Measurements from ENCODE around the gene GYS1. TPM values are rescaled to one million over a fixed set of nuclear protein-coding genes. Genes with fewer than 3 reads are reported as not detected.

GYS1 gene
- total RNA-seq, 1 donor from 2014 or later, result 17.7 TPM

GRCh38 chr19:48975947-48976847 is 16.9 kb downstream of the GYS1 start:
- Histone ChIP-seq H3K9me3 (ENCODE audit: low read depth) (no peaks in the 10 kb centered on the region), H3F3A (ENCODE audit: low read depth) (peaks cover 7% of the 10 kb centered on the region), H3K36me3 (no peaks in the 10 kb centered on the region), H3K79me2 (ENCODE audit: low read depth) (no peaks in the 10 kb centered on the region), H3K4me1 (no peaks in the 10 kb centered on the region), H3K27ac (no peak overlapping the region), H4K20me1 (ENCODE audit: low read depth) (no peaks in the 10 kb centered on the region), H2AFZ (replicated peaks) (no peak overlapping the region), H3K4me2 (no peak overlapping the region), H3K27me3 (no peaks in the 10 kb centered on the region), H3K4me3 (no peak overlapping the region), H3K9ac (no peak overlapping the region)
- no peak overlapping the region for H3K4me3 Mint-ChIP-seq
- peak; percentile 71 for DNase-seq (ENCODE audit: low spot score)
- no peaks in the 10 kb centered on the region for H3K9me3 Mint-ChIP-seq
- peaks cover 5% of the 10 kb centered on the region for H3K27me3 Mint-ChIP-seq (ENCODE audit: insufficient read depth, low read depth)
- TF ChIP-seq EZH2 (IDR thresholded peaks at IDR 0.05) (no peak), CTCF (IDR thresholded peaks at IDR 0.05) (no peak), EZH2phosphoT487 (IDR thresholded peaks at IDR 0.05) (no peak)
- no peak overlapping the region for H3K27ac Mint-ChIP-seq
- peaks cover 10% of the 10 kb centered on the region for H3K36me3 Mint-ChIP-seq
- peaks cover under 1% of the 10 kb centered on the region for H3K4me1 Mint-ChIP-seq

- no peak overlapping the region for H3K4me2 ChIP-seq
- H3K79me2 ChIP-seq (ENCODE audit: low read depth), result peaks cover 9% of the 10 kb centered on the region
- Mint-ChIP-seq H3K27me3 (ENCODE audit: insufficient read depth, low read depth) (peaks cover 17% of the 10 kb centered on the region), H3K4me3 (no peak overlapping the region), H3K9me3 (no peaks in the 10 kb centered on the region), H3K27ac (no peak overlapping the region), H3K36me3 (peaks cover 20% of the 10 kb centered on the region), H3K4me1 (peaks cover 19% of the 10 kb centered on the region)
- no peaks in the 10 kb centered on the region for H3K27me3 ChIP-seq
- no peak overlapping the region for H2AFZ ChIP-seq (replicated peaks)
- peaks cover 8% of the 10 kb centered on the region for H3K4me1 ChIP-seq
- H3K9ac ChIP-seq, result no peak overlapping the region
- peaks cover 7% of the 10 kb centered on the region for H3K36me3 ChIP-seq
- H3F3A ChIP-seq (ENCODE audit: low read depth), result peaks cover 36% of the 10 kb centered on the region
- H4K20me1 ChIP-seq (ENCODE audit: low read depth), result peaks cover 9% of the 10 kb centered on the region
- no peaks in the 10 kb centered on the region for H3K9me3 ChIP-seq (ENCODE audit: low read depth)
- no peak overlapping the region for H3K4me3 ChIP-seq
- DNase-seq (ENCODE audit: low spot score), result peak; percentile 94
- no peak overlapping the region for H3K27ac ChIP-seq
- TF ChIP-seq CTCF (IDR thresholded peaks at IDR 0.05) (peak; percentile 95), EZH2 (IDR thresholded peaks at IDR 0.05) (no peak)
Observed at GRCh38 chr19:48970923-48971395, 22.1 kb downstream of the GYS1 start.

- Histone ChIP-seq H3K36me3 (peaks cover 7% of the 10 kb centered on the region), H3F3A (ENCODE audit: low read depth) (peaks cover 36% of the 10 kb centered on the region), H3K27ac (no peak overlapping the region), H3K4me2 (no peak overlapping the region), H3K9ac (no peak overlapping the region), H3K27me3 (no peaks in the 10 kb centered on the region), H3K4me3 (no peak overlapping the region), H2AFZ (replicated peaks) (no peak overlapping the region), H3K79me2 (ENCODE audit: low read depth) (peaks cover 16% of the 10 kb centered on the region), H3K9me3 (ENCODE audit: low read depth) (no peaks in the 10 kb centered on the region), H4K20me1 (ENCODE audit: low read depth) (peaks cover 10% of the 10 kb centered on the region), H3K4me1 (peaks cover 9% of the 10 kb centered on the region)
- no peak for DNase-seq (ENCODE audit: low spot score)
- Mint-ChIP-seq H3K36me3 (peaks cover 20% of the 10 kb centered on the region), H3K27ac (no peak overlapping the region), H3K4me3 (no peak overlapping the region), H3K4me1 (peaks cover 24% of the 10 kb centered on the region), H3K9me3 (no peaks in the 10 kb centered on the region), H3K27me3 (ENCODE audit: insufficient read depth, low read depth) (peaks cover 21% of the 10 kb centered on the region)
- TF ChIP-seq CTCF (IDR thresholded peaks at IDR 0.05), result no peak
- no peak for TF ChIP-seq EZH2 (IDR thresholded peaks at IDR 0.05)
- TF ChIP-seq EZH2phosphoT487 (IDR thresholded peaks at IDR 0.05), result no peak
Observed at GRCh38 chr19:48970139-48970766, 22.9 kb downstream of the GYS1 start.

All from neural progenitor cell (in vitro differentiated cells).